Measurements from ENCODE around the gene HOXC6.

- TF ChIP-seq ZFP3 (CRISPR knock-in tag; IDR thresholded peaks at IDR 0.05) (no peak), PATZ1 (CRISPR knock-in tag; IDR thresholded peaks at IDR 0.05; ENCODE audit: borderline replicate concordance) (no peak), RARB (CRISPR knock-in tag; IDR thresholded peaks at IDR 0.05) (no peak), ESRRG (CRISPR knock-in tag; IDR thresholded peaks at IDR 0.05) (no peak), ISL1 (CRISPR knock-in tag; IDR thresholded peaks at IDR 0.05) (no peak), ARNTL (CRISPR knock-in tag; IDR thresholded peaks at IDR 0.05; ENCODE audit: borderline replicate concordance, low read depth) (no peak)
- TF ChIP-seq, protein P1, sequence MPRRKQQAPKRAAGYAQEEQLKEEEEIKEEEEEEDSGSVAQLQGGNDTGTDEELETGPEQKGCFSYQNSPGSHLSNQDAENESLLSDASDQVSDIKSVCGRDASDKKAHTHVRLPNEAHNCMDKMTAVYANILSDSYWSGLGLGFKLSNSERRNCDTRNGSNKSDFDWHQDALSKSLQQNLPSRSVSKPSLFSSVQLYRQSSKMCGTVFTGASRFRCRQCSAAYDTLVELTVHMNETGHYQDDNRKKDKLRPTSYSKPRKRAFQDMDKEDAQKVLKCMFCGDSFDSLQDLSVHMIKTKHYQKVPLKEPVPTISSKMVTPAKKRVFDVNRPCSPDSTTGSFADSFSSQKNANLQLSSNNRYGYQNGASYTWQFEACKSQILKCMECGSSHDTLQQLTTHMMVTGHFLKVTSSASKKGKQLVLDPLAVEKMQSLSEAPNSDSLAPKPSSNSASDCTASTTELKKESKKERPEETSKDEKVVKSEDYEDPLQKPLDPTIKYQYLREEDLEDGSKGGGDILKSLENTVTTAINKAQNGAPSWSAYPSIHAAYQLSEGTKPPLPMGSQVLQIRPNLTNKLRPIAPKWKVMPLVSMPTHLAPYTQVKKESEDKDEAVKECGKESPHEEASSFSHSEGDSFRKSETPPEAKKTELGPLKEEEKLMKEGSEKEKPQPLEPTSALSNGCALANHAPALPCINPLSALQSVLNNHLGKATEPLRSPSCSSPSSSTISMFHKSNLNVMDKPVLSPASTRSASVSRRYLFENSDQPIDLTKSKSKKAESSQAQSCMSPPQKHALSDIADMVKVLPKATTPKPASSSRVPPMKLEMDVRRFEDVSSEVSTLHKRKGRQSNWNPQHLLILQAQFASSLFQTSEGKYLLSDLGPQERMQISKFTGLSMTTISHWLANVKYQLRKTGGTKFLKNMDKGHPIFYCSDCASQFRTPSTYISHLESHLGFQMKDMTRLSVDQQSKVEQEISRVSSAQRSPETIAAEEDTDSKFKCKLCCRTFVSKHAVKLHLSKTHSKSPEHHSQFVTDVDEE (CRISPR knock-in tag; IDR thresholded peaks at IDR 0.05): no peak
Observed at GRCh38 chr12:54051026-54051842, 23.0 kb downstream of the HOXC6 start.

Data from SK-N-SH treated with all-trans-retinoic acid at 6 μM for 48 hours (cell line).